Transverse colon (tissue), 4 donors: Measurements from ENCODE around the gene CNKSR3. TPM values are rescaled to one million over a fixed set of nuclear protein-coding genes. Genes with fewer than 3 reads are reported as not detected.

ENCODE experiments used
- DNase-seq: peaks from one replicate; pipeline ENCODE4 v3.0.0-alpha.2; 2019
- H3K27ac ChIP-seq, 4 donors: fragments of 200-600 bp; sonication (generic); 2 replicates each; pipeline ENCODE4 v1.5.1; 2016 to 2018; ENCODE audit warnings: inconsistent platforms in 4 of 4
- H3K27me3 ChIP-seq: fragments of 200-600 bp; sonication (generic); 2 replicates; pipeline ENCODE4 v1.5.1; 2017; ENCODE audit warnings: inconsistent platforms
- H3K36me3 ChIP-seq, 4 donors: fragments of 200-600 bp; sonication (generic); 2 replicates each; pipeline ENCODE4 v1.5.1; 2017 to 2019; ENCODE audit warnings: inconsistent platforms in 4 of 4
- H3K4me1 ChIP-seq, 4 donors: fragments of 200-600 bp; sonication (generic); 2 replicates each; pipeline ENCODE4 v1.5.1; 2017 to 2020; ENCODE audit warnings: inconsistent platforms in 4 of 4
- H3K4me3 ChIP-seq, 4 donors: fragments of 200-600 bp; sonication (generic); 1 replicate in 1 of 4; 2 replicates in 3 of 4; pipeline versions ENCODE4 v1.5.1 to v1.6.1; 2017 to 2019; ENCODE audit warnings: inconsistent platforms in 4 of 4
- H3K9me3 ChIP-seq, 2 donors: fragments of 200-600 bp; sonication (generic); 2 replicates each; pipeline ENCODE4 v1.5.1; 2017 to 2019; ENCODE audit warnings: inconsistent platforms in 2 of 2
- CTCF ChIP-seq, 5 experiments: fragments of 200-600 bp in 3 of 5; fragments of 450-650 bp in 2 of 5; sonication (generic) in 3 of 5; IDR thresholded peaks; 1 replicate in 2 of 5; 2 replicates in 3 of 5; pipeline ENCODE4 v1.5.1; 2016 to 2017; ENCODE audit warnings: antibody characterized with exemption in 5 of 5, inconsistent platforms in 3 of 5, mild to moderate bottlenecking in 2 of 5, moderate library complexity in 1 of 5
- EP300 ChIP-seq: sonication (generic); formaldehyde crosslinking; IDR thresholded peaks from one replicate; pipeline ENCODE4 v1.6.1; 2017; ENCODE audit warnings: antibody characterized with exemption, low read depth
- POLR2A ChIP-seq: fragments of 450-650 bp; IDR thresholded peaks from one replicate; pipeline ENCODE4 v1.6.1; 2016; ENCODE audit warnings: antibody characterized with exemption, mild to moderate bottlenecking, moderate library complexity
- POLR2AphosphoS5 ChIP-seq, 3 donors: sonication (generic); formaldehyde crosslinking; IDR thresholded peaks; one replicate each; pipeline ENCODE4 v1.6.1; 2016; ENCODE audit warnings: antibody characterized with exemption in 3 of 3
- WGBS, 2 donors: methylation state at CpG; one replicate each; pipeline ENCODE4 v1.1.5; 2018; ENCODE audit warnings: low coverage in 1 of 2; 5-methylcytosine and 5-hydroxymethylcytosine counted together
- in situ Hi-C, 4 donors: fragments of 200-750 bp; cut with MboI; loops; one replicate each; pipeline versions ENCODE4 v1.15.0 to v1.15.1; 2017; ENCODE audit warnings: low sequenced_read_pairs in 3 of 4, low pct_ligation_motif_present in 1 of 4, low pct_unique_long_range_greater_than_20kb in 1 of 4
- intact Hi-C: fragments of 100-400 bp; cut with DNase I; formaldehyde crosslinking; loops from one replicate; pipeline ENCODE4 v1.15.1; 2023; ENCODE audit warnings: low total_unique reads
- total RNA-seq, 4 donors: library from RNA; depleted of rRNA; stranded (reverse); fragments of >200 nt; gene quantifications; one replicate each; pipeline ENCODE4 v1.1.0, GENCODE V29; 2016

Gene CNKSR3
- total RNA-seq, 4 donors from 2014 or later = 4.0 to 27.3 (median 16.9) TPM

DNA sequence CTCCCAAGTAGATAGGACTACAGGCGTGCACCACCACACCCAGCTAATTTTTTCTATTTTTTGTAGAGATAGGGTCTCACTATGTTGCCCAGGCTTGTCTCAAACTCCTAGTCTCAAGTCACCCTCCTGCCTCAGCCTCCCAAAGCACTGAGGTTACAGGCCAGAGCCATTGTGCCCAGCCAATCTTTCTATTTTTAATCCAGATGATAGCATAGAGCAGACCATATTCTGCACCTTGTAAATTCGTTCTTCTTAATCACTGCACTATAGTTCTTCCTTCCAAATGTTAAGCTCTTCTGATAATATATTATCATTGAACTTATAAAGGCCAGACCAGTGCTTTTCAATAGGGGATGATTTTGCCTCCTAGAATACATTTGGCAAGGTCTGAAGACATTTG, 24.0 kb upstream of the CNKSR3 start:
- in situ Hi-C loops = no loop called here

GRCh38 chr6:154532426-154532825, 21.9 kb upstream of the CNKSR3 start:
- in situ Hi-C loops (no loop called here), intact Hi-C loops (no loop called here)
- Histone ChIP-seq H3K36me3 (no peaks in the 10 kb centered on the region), H3K4me3 (no peak overlapping the region), H3K9me3 (no peaks in the 10 kb centered on the region), H3K4me1 (peaks cover 0 to 8% (median 3%) of the 10 kb centered on the region in 4 donors), H3K27ac (no peak overlapping the region), H3K27me3 (no peaks in the 10 kb centered on the region)
- TF ChIP-seq EP300 (no peak), POLR2A (no peak), POLR2AphosphoS5 (IDR thresholded peaks at IDR 0.05) (no peak), CTCF (IDR thresholded peaks at IDR 0.05) (no peak)
- 84 to 90% methylated on average over 4 of the region's 4 CpGs for WGBS, 2 donors
- DNase-seq = no peak

More for the DNA sequence above, 24.0 kb upstream of the CNKSR3 start:
- Histone ChIP-seq H3K36me3 (no peaks in the 10 kb centered on the region), H3K9me3 (no peaks in the 10 kb centered on the region), H3K4me1 (peaks cover 0 to 26% (median 8%) of the 10 kb centered on the region in 4 donors), H3K4me3 (no peak overlapping the region), H3K27ac (no peak overlapping the region), H3K27me3 (no peaks in the 10 kb centered on the region)
- intact Hi-C loops = no loop called here
- WGBS, 2 donors = 74 to 88% methylated on average over 2 of the region's 2 CpGs
- TF ChIP-seq EP300 (no peak), POLR2A (no peak), CTCF (IDR thresholded peaks at IDR 0.05) (no peak), POLR2AphosphoS5 (IDR thresholded peaks at IDR 0.05) (no peak)
- no peak for DNase-seq

DNA sequence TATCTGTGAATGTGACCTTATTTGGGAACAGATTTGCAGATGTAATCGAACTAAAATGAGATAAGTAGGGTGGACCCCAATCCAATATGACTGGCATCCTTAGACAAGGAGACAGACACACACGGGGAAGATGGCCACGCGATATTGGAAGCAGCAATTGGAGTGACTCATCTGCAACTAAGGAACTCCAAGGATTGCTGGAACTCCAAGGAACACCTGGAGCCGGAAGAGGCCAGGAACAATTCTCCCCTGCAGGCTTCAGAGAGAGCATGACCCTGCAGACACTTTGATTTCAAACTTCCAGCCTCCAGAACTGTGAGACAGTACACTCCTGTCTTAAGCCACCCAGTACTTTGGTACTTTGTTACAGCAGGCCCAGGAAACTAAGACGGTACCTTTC, 19.5 kb upstream of the CNKSR3 start:
- no peak overlapping the region for H3K4me3 ChIP-seq
- TF ChIP-seq EP300 = no peak
- TF ChIP-seq POLR2AphosphoS5 (IDR thresholded peaks at IDR 0.05) = no peak
- TF ChIP-seq POLR2A = no peak
- no peak for TF ChIP-seq CTCF (IDR thresholded peaks at IDR 0.05)
- no peaks in the 10 kb centered on the region for H3K4me1 ChIP-seq
- intact Hi-C loops = no loop called here
- H3K36me3 ChIP-seq = no peaks in the 10 kb centered on the region
- no peak overlapping the region for H3K27ac ChIP-seq
- DNase-seq = no peak
- H3K9me3 ChIP-seq = no peaks in the 10 kb centered on the region
- in situ Hi-C loops = no loop called here
- 92 to 98% methylated on average over 4 to 6 of the region's 6 CpGs for WGBS, 2 donors
- H3K27me3 ChIP-seq = no peaks in the 10 kb centered on the region

DNA sequence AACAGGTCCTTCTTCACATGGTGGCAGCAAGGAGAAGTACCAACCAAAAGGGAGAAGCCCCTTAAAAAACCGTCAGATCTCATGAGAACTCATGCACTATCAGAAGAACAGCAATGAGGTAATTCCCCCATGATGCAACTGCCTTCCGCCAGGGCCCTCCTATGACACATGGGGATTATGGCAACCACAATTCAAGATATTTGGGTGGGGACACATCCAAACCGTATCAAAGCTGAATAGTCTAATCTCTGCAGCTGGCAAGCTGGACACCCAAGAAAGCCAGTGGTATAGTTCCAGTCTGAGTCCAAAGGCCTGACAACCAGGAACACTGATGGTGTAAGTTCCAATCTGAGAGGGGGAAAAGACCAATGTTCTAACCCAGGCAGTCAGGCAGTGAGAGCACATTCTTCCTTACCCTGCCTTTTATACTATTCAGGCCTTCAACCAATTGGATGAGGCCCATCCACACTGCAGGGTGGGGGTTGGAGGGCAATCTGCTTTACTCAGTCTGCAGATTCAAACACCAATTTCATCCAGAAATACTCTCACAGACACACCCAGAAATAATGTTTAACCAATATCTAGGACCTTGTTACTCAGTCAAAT, 17.9 kb upstream of the CNKSR3 start:
- TF ChIP-seq EP300 (no peak), POLR2A (no peak), CTCF (IDR thresholded peaks at IDR 0.05) (no peak), POLR2AphosphoS5 (IDR thresholded peaks at IDR 0.05) (no peak)
- Histone ChIP-seq H3K4me3 (no peak overlapping the region), H3K27ac (no peak overlapping the region), H3K36me3 (no peaks in the 10 kb centered on the region), H3K27me3 (no peaks in the 10 kb centered on the region), H3K4me1 (no peaks in the 10 kb centered on the region), H3K9me3 (no peaks in the 10 kb centered on the region)
- DNase-seq = peak; percentile 25
- whole genome bisulfite sequencing, 2 donors = 75 to 85% methylated on average over 2 to 3 of the region's 3 CpGs
- intact Hi-C loops = no loop called here
- in situ Hi-C loops = no loop called here
